NCI-H187 treated with DMSO at 0.1 percent for 48 hours (cell line): ENCODE measurements around the gene PCYT1A.
"Not testable (repeated sequence)": the region's sequence is repeated elsewhere in the genome, so short reads cannot be mapped to it uniquely, and the experiment has no call there.

Experiments
- DNase-seq: peaks from one replicate; lab custom pipeline; 2025; lab: John Stamatoyannopoulos, UW

Gene PCYT1A

DNA sequence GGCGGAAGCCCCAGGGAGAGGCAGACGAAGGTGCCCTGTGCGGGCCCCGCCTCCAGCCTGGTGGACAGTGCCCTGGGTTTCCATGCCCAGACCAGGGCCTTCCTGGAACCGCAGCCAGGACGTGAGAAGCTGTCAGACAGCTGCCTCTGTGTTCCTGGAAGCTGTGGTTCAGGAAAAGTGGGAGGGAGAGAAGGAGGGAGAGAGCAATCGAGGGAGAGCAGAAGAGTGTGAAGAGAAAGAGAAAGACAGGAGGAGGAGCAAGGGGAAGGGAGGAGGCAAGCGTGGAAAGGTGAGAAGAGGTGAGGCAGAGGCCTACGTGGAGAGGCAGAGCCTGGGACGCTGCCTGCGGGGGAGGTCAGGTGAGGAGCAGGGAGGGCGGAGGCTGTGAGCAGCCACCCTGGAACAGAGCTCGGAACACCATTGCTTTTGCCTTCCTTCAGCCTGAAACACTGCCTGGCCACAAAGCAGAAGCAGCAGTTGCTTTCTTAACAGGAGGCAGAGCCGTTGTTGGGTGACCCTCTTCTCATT lies 94.9 kb downstream of the PCYT1A start:
- no peak for DNase-seq

DNA sequence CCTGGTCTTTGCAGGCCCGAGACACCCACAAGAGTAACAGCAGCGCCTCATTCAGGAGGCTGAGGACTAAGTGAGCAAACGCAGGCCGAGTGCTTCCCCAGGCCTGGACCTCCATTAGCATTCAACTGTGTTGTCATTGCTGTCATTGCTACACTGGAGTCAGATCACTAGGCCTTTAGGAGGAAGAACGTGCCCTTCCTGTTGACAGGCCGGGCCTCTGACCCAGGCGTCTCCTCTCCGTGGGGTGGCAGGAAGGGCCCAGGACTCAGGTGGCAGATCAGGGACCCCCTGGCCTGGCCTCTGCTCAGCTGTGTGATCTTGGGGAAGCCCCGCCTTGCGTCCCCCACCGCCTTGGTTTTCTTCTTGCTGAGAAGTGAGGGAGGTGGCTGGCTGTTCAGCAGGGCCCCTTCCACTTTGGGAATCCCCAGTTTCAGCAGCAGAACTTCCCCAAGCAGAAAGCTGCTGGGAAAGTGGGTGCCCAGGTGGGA lies 95.4 kb downstream of the PCYT1A start:
- DNase-seq, result no peak

DNA sequence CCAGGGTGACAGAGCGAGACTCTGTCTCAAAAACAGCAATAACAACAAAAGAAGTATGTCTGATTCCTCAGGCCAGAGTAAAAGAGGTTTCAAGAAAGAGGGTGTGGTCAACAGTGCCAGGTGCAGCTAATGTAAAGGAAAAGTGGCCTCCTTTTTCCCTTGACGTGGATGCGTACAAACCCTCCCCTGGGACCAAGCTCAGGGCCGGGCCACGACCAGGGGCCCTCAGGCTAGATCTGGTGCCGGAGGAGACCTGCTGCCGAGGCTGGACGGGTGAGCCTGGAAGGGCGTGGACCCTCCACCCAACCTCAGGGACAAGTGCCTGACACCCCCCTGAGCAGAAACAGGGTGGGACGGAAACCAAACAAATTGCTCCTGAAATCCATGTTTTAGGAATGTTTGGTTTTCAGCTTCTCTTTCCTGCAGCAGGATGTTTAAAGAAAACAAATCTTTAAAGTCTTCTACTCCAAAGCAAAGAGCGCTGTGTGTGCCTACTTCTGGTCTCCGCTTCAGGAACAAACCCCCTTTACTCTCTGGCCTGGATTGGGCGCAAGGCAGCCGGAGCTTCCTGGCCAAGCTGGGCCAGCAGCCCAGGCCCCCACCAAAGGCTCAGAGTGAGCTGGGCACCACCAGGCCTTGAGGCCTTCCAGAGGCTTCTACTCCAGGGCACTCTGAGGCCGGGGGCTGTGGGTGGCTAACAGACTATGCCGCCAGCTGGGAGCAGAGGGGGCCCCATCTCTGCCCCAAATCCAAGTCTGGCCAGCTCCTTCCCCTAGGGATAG lies 97.8 kb downstream of the PCYT1A start:
- DNase-seq, result no peak

DNA sequence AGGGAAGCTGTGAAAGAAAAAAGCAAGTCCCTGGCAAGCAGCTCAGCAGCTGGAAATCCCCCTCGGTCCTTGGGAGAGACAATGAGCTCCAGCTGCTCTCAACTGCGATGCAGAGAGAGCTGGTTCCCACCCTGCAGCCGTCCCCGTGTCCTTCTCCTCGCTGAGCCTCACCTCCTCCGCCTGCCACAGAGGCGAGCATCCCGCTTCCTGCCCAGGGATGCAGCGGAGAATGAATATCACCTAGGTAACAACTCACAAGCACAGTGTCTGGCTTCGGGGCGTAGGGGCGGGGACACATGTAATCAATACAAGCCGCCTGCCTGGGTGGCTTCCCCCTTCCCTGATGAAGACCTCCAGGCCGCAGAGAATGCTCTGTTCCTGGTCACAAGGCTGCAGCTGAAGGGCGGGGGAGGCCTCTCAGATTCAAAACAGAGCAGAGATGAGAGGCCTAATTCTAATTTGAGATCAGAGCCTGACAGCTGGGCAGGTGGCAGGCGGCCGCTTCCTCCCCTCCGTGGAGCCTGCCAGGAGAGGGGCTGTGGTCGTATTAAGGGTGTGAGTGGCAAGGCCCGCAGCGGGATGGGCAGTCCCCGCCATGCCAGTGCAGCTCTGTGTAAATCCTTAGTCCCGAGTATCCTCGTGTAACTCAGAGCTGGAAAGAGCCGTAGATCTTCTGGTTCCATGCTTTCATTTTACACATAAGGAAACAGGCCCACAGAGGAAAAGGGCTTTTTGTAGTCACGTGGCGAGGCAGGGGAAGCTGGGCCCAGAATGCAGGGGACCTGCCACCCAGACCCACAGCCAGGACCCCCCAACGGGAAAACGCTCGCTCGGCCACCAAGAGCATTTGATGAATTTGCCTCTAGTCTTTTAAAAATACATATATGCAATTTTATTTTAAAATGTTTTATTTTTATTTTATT lies 100.6 kb downstream of the PCYT1A start:
- peak; percentile 39 for DNase-seq

DNA sequence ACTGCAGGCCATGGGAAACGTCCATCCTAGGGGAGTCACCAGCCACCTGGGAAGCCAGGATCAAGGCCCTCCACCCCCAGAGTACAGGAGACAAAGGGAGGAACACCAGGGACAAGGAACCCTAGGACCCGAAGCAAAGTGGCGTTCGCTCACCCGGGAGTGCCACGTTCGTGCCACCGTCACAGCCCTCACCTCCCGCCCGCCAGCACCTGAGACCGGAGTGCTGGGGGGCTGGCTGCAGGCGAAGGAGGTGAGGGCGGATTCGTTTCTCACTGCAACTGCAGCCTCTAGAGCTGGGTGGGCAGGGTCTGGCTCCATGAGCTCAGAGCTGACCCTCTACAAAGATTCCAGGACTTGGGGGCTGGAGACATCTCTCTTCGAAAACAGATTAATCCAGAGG lies 102.6 kb downstream of the PCYT1A start:
- no peak for DNase-seq

DNA sequence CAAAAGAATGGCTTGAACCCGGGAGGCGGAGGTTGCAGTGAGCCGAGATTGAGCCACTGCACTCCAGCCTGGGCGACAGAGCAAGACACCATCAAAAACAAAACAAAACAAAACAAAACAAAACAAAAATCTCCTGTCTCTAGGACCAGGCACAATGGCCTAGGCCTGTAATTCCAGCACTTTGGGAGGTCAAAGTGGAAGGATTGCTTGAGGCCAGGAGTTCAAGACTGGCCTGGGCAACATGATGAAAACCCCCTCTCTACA lies 103.4 kb downstream of the PCYT1A start:
- DNase-seq, result not testable (repeated sequence)

DNA sequence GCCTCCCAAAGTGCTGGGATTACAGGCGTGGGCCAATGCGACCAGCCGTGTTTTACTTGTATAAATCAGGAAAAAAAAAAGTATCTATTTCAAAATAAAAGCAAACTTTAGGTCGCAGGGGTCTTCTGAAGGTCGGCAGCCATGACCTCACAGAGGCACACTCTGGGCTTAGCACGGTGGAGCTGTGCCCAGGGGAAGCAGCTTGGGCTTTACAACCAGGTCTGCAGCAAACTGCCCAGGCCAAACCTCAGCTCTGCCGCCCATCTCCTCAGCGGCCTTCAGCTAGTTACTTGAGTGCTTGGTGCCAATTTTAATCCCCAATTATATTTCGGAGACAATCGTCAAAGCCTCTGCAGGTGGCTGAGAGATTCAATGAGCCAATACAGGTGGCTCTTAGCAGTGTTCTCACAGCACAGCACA lies 106.4 kb downstream of the PCYT1A start:
- no peak for DNase-seq

DNA sequence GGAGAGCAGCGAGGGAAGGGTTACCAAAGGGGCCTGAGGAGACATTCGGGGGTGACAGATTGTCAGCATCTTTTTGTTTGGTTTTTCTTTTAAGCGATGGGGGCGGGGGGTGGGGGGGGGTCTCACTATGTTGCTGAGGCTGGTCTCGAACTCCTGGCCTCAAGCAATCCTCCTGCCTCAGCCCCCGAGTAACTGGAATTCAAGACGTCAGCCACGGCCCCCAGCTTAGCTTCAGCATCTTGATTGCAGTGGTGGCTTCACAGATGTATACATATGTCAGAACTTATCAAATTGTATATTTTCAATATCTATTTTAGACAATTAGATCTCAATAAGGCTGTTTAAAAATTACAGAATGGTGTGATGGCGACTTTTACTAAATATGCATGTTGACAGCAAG lies 107.2 kb downstream of the PCYT1A start:
- no peak for DNase-seq
